Upper lobe of left lung (tissue), 4 donors: ENCODE measurements around the gene GTPBP1.

Experiments used
- CTCF ChIP-seq, 6 experiments: fragments of 450-650 bp in 4 of 6; fragments of 200-600 bp in 2 of 6; sonication (generic) in 2 of 6; IDR thresholded peaks; one replicate each; pipeline ENCODE4 v1.5.1; 2016 to 2019; ENCODE audit warnings: antibody characterized with exemption in 6 of 6
- EP300 ChIP-seq, 4 donors: sonication (generic); formaldehyde crosslinking; IDR thresholded peaks; one replicate each; pipeline ENCODE4 v1.5.1; 2017; ENCODE audit warnings: antibody characterized with exemption in 4 of 4, control low read depth in 2 of 4
- POLR2A ChIP-seq, 4 donors: fragments of 450-650 bp; IDR thresholded peaks; one replicate each; pipeline ENCODE4 v1.5.1; 2016 to 2017; ENCODE audit warnings: antibody characterized with exemption in 4 of 4, mild to moderate bottlenecking in 2 of 4
- POLR2AphosphoS5 ChIP-seq, 2 donors: sonication (generic); formaldehyde crosslinking; IDR thresholded peaks; one replicate each; pipeline ENCODE4 v1.5.1; 2017; ENCODE audit warnings: antibody characterized with exemption in 2 of 2

DNA sequence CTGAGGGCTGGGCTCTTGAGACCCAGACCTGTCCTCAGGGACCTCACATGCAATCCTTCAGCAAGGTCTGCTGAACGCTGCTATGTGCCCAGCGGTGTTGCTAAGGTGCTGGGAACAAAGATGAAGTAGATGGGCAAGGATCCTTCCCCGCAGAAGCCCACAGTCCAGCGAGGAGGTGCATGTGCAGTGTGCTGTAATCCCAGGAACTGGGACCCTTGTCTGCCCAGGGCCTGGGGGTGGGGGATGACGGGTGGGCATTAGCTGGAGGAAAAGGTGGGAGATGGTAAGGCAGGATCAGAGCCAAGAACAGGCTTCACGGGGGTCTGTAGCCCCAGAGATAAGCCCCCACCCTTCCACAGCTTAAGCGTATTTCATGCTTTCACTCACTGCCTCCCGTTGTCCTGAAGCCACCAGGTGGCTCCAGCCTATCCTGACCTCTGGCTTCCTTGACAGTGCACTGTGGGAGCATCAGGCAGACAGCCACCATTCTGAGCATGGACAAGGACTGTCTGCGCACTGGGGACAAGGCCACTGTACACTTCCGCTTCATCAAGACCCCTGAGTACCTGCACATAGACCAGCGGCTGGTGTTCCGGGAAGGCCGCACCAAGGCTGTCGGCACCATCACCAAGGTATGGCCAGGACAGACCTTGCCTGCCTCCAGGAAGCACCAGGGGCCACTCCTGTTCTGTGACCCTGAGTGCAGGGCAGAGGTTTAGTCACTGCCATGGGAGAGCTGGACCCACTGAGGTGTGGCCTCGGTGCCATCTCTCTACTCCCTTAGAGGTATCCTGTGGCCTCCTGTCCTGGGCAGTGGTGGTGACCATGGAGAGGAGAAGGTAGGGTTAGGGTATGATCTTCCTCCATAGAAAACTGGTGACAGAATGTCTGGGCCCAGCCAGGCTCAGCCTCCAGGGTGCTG lies 22.0 kb downstream of the GTPBP1 start:
- TF ChIP-seq CTCF (IDR thresholded peaks at IDR 0.05) (no peak), POLR2A (IDR thresholded peaks at IDR 0.05) (no peak), POLR2AphosphoS5 (IDR thresholded peaks at IDR 0.05) (no peak), EP300 (IDR thresholded peaks at IDR 0.05) (no peak)
